Measurements from ENCODE around the gene CDC42EP3. TPM values are rescaled to one million over a fixed set of nuclear protein-coding genes. Genes with fewer than 3 reads are reported as not detected.

Gene CDC42EP3
- total and polyA plus RNA-seq, 2 donors (not counting 1 experiment from before 2014, with no cell fraction given) = 28.0 to 29.9 TPM

DNA sequence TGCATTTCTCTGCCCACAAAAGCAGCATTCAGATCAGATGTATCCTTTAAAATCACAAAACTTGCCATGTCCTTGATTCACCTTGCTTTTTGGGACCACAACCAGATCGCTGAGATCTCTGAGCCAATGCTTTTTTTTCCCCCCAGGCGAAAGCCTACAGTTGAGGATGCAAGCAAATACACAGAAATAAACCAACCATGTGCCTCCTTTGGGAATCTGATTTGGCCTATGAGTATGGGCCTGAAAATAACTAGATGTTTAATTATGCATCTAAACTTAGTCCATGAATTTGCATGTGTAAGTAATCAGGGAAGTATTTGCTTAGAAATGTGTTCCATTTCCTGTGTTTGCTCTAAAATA lies 49.7 kb upstream of the CDC42EP3 start:
- Histone ChIP-seq H3K27me3 (replicated peaks in 1 of 4; ENCODE audit: control extremely low read depth in 1 of 4, control insufficient read depth in 3 of 4, insufficient read depth in 4 of 4, low read length in 3 of 4) (no peaks in the 10 kb centered on the region), H4K20me1 (ENCODE audit: control insufficient read depth, insufficient read depth, low read length, poor library complexity, severe bottlenecking) (no peaks in the 10 kb centered on the region), H3K9ac (ENCODE audit: low read length) (no peak overlapping the region), H3K4me3 (ENCODE audit: control extremely low read depth in 1 of 5, extremely low read depth in 1 of 5, insufficient read depth in 1 of 5, low read depth in 2 of 5, low read length in 4 of 5) (no peak overlapping the region), H3K4me1 (ENCODE audit: control insufficient read depth in 2 of 2, insufficient read depth in 2 of 2, low read length in 2 of 2) (no peaks in the 10 kb centered on the region), H3K79me2 (ENCODE audit: control insufficient read depth, insufficient read depth, low read length) (no peaks in the 10 kb centered on the region), H3K4me2 (replicated peaks; ENCODE audit: low read depth, low read length, poor library complexity, severe bottlenecking) (no peak overlapping the region), H3K27ac (ENCODE audit: low read length in 2 of 2) (no peak overlapping the region), H2AFZ (ENCODE audit: insufficient read depth, low read depth, low read length, poor library complexity, severe bottlenecking) (no peak overlapping the region), H3K36me3 (replicated peaks in 1 of 2; ENCODE audit: control extremely low read depth in 1 of 2, control insufficient read depth in 1 of 2, extremely low read depth in 1 of 2, insufficient read depth in 2 of 2, low read length in 1 of 2) (no peaks in the 10 kb centered on the region), H3K9me3 (ENCODE audit: control extremely low read depth in 1 of 3, control insufficient read depth in 2 of 3, insufficient read depth in 1 of 3, low read length in 2 of 3) (peaks cover 0 to 7% (median 0%) of the 10 kb centered on the region in 3 donors)
- POLR2A ChIA-PET = no interaction called here
- Mint-ChIP-seq H3K4me1 (peaks cover 7% of the 10 kb centered on the region), H3K27ac (no peak overlapping the region), H3K9me3 (ENCODE audit: insufficient read depth) (no peaks in the 10 kb centered on the region), H3K4me3 (no peak overlapping the region), H3K27me3 (peaks cover 8% of the 10 kb centered on the region)
- no peak for ATAC-seq (ENCODE audit: low read depth)
- no peak for DNase-seq
- WGBS (ENCODE audit: insufficient coverage) = 100% methylated on average over 1 of the region's 2 CpGs
- TF ChIP-seq, protein P1, sequence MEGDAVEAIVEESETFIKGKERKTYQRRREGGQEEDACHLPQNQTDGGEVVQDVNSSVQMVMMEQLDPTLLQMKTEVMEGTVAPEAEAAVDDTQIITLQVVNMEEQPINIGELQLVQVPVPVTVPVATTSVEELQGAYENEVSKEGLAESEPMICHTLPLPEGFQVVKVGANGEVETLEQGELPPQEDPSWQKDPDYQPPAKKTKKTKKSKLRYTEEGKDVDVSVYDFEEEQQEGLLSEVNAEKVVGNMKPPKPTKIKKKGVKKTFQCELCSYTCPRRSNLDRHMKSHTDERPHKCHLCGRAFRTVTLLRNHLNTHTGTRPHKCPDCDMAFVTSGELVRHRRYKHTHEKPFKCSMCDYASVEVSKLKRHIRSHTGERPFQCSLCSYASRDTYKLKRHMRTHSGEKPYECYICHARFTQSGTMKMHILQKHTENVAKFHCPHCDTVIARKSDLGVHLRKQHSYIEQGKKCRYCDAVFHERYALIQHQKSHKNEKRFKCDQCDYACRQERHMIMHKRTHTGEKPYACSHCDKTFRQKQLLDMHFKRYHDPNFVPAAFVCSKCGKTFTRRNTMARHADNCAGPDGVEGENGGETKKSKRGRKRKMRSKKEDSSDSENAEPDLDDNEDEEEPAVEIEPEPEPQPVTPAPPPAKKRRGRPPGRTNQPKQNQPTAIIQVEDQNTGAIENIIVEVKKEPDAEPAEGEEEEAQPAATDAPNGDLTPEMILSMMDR (IDR thresholded peaks at IDR 0.05) = no peak
- no peak for TF ChIP-seq EZH2 (IDR thresholded peaks at IDR 0.05; ENCODE audit: borderline replicate concordance, insufficient read depth, low read depth, low read length, poor library complexity, severe bottlenecking)
- CTCF ChIA-PET = no interaction called here
- intact Hi-C loops (cut with micrococcal nuclease) = no loop called here

DNA sequence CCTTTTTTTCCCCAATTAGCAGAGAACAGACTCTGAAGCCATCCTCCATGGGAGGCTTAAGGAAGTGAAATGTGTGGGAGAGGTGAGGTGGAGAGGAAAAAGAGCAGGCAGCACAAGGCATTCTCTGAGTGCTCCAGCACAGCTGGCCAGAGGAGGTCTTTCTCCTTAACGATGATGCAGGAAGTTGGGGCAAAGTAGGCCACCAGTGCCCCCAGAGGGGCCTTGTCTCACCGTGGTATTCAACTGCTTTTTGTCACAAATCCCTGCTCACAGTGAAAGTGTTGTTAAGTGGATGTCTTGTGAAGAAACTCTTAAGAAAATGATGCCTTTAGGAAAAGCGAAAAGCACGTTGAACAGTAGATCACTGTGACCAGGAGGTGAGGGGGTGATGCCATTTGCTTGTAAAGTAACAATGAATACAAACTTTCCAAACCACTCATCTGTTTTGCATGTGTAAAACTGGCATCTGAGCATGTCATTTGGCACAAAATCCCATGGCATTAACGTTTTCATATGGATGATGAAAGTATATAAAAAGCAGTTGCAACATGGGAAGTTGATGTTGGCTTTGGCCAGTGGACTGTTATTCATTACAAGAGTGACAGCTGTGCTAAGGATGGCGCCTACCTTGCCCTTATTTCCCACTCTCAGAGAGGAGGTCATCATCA lies 49.2 kb upstream of the CDC42EP3 start:
- no peaks in the 10 kb centered on the region for H3K9me3 Mint-ChIP-seq (ENCODE audit: insufficient read depth)
- intact Hi-C loops (cut with micrococcal nuclease) = no loop called here
- no peak overlapping the region for H3K27ac ChIP-seq (ENCODE audit: low read length in 2 of 2)
- H3K9ac ChIP-seq (ENCODE audit: low read length) = no peak overlapping the region
- H2AFZ ChIP-seq (ENCODE audit: insufficient read depth, low read depth, low read length, poor library complexity, severe bottlenecking) = no peak overlapping the region
- DNase-seq = no peak
- no peaks in the 10 kb centered on the region for H3K79me2 ChIP-seq (ENCODE audit: control insufficient read depth, insufficient read depth, low read length)
- H3K27ac Mint-ChIP-seq = no peak overlapping the region
- H3K36me3 ChIP-seq (replicated peaks in 1 of 2; ENCODE audit: control extremely low read depth in 1 of 2, control insufficient read depth in 1 of 2, extremely low read depth in 1 of 2, insufficient read depth in 2 of 2, low read length in 1 of 2) = no peaks in the 10 kb centered on the region
- no peak overlapping the region for H3K4me3 Mint-ChIP-seq
- ChIA-PET POLR2A (no interaction called here), CTCF (no interaction called here)
- peaks cover 7% of the 10 kb centered on the region for H3K4me1 Mint-ChIP-seq
- 24% methylated on average over 3 of the region's 6 CpGs for WGBS (ENCODE audit: insufficient coverage)
- H4K20me1 ChIP-seq (ENCODE audit: control insufficient read depth, insufficient read depth, low read length, poor library complexity, severe bottlenecking) = no peaks in the 10 kb centered on the region
- no peaks in the 10 kb centered on the region for H3K4me1 ChIP-seq (ENCODE audit: control insufficient read depth in 2 of 2, insufficient read depth in 2 of 2, low read length in 2 of 2)
- ATAC-seq (ENCODE audit: low read depth) = no peak
- no peak overlapping the region for H3K4me3 ChIP-seq (ENCODE audit: control extremely low read depth in 1 of 5, extremely low read depth in 1 of 5, insufficient read depth in 1 of 5, low read depth in 2 of 5, low read length in 4 of 5)
- no peak overlapping the region for H3K4me2 ChIP-seq (replicated peaks; ENCODE audit: low read depth, low read length, poor library complexity, severe bottlenecking)
- no peak for TF ChIP-seq EZH2 (IDR thresholded peaks at IDR 0.05; ENCODE audit: borderline replicate concordance, insufficient read depth, low read depth, low read length, poor library complexity, severe bottlenecking)
- peaks cover 0 to 7% (median 0%) of the 10 kb centered on the region in 3 donors for H3K9me3 ChIP-seq (ENCODE audit: control extremely low read depth in 1 of 3, control insufficient read depth in 2 of 3, insufficient read depth in 1 of 3, low read length in 2 of 3)
- H3K27me3 Mint-ChIP-seq = peaks cover 8% of the 10 kb centered on the region
- H3K27me3 ChIP-seq (replicated peaks in 1 of 4; ENCODE audit: control extremely low read depth in 1 of 4, control insufficient read depth in 3 of 4, insufficient read depth in 4 of 4, low read length in 3 of 4) = no peaks in the 10 kb centered on the region
